ENCODE measurements around the gene CHST15. TPM values are rescaled to one million over a fixed set of nuclear protein-coding genes. Genes with fewer than 3 reads are reported as not detected.

The CHST15 gene
- total RNA-seq, 1 experiment from 2014 or later = 26.7 TPM

DNA sequence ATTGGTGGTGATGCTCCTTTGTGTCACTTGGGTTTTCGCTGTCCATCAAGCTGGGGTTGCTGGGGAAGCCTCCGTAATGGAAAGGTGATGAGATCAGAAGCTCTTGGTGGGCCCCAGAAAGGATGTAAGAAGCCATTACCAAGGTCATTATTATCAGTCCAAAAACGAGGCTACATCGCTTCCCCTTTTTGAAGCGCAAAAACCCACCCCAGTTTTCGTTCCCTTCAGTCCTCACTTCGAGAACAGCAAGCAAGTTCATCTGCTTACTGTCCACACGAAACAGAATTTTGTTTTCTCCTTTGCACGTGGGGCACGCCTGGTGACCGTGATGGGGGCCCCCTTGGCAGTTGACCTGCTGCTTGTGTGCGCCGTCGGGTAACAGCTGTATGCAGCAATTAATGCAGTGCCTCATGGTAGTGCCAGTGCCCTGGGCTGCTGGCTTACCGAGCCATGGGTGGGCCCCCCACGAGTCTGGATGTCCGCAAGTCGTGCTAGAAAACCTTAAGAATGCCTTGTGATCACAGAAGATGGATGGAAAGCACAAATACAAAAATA lies 47.5 kb downstream of the CHST15 start:
- Histone ChIP-seq H3K36me3 (ENCODE audit: control insufficient read depth, insufficient read depth, low read length) (no peaks in the 10 kb centered on the region; the same call in 1 of the 2 replicates), H3K4me1 (peaks cover 20% of the 10 kb centered on the region; the same call in 1 of the 2 replicates), H3K9me3 (no peaks in the 10 kb centered on the region), H3K27me3 (replicated peaks; ENCODE audit: control insufficient read depth, insufficient read depth, low read length) (no peaks in the 10 kb centered on the region), H3K4me3 (ENCODE audit: low read depth, low read length) (no peak overlapping the region)
- intact Hi-C loops (cut with micrococcal nuclease; ENCODE audit: unreplicated experiment) = no loop called here
- H3K4me3 Mint-ChIP-seq (ENCODE audit: unreplicated experiment) = no peak overlapping the region
- POLR2A ChIA-PET = no interaction called here
- TF ChIP-seq, protein P1, sequence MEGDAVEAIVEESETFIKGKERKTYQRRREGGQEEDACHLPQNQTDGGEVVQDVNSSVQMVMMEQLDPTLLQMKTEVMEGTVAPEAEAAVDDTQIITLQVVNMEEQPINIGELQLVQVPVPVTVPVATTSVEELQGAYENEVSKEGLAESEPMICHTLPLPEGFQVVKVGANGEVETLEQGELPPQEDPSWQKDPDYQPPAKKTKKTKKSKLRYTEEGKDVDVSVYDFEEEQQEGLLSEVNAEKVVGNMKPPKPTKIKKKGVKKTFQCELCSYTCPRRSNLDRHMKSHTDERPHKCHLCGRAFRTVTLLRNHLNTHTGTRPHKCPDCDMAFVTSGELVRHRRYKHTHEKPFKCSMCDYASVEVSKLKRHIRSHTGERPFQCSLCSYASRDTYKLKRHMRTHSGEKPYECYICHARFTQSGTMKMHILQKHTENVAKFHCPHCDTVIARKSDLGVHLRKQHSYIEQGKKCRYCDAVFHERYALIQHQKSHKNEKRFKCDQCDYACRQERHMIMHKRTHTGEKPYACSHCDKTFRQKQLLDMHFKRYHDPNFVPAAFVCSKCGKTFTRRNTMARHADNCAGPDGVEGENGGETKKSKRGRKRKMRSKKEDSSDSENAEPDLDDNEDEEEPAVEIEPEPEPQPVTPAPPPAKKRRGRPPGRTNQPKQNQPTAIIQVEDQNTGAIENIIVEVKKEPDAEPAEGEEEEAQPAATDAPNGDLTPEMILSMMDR (IDR thresholded peaks at IDR 0.05; ENCODE audit: insufficient read depth in 1 of 2, low read depth in 1 of 2, low read length in 1 of 2, severe bottlenecking in 1 of 2, unreplicated experiment in 1 of 2) = no peak
- H3K9me3 Mint-ChIP-seq (ENCODE audit: unreplicated experiment) = no peaks in the 10 kb centered on the region
- TSS peak; percentile 32 for BruUV-seq (replicated peaks)
- DNase-seq = no peak
- peaks cover 4% of the 10 kb centered on the region for H3K27me3 Mint-ChIP-seq (ENCODE audit: insufficient read depth, unreplicated experiment)
- no peak overlapping the region for H3K27ac Mint-ChIP-seq (ENCODE audit: unreplicated experiment)
- peaks cover 18% of the 10 kb centered on the region for H3K36me3 Mint-ChIP-seq (ENCODE audit: insufficient read depth, unreplicated experiment)
- CTCF ChIA-PET = interaction anchor here (0.6 kb wide), 1 partner anchor 25 kb away, joined by 3 read pairs; no protein-coding TSS in a partner anchor
- H3K4me1 Mint-ChIP-seq (ENCODE audit: low read depth, unreplicated experiment) = no peaks in the 10 kb centered on the region

DNA sequence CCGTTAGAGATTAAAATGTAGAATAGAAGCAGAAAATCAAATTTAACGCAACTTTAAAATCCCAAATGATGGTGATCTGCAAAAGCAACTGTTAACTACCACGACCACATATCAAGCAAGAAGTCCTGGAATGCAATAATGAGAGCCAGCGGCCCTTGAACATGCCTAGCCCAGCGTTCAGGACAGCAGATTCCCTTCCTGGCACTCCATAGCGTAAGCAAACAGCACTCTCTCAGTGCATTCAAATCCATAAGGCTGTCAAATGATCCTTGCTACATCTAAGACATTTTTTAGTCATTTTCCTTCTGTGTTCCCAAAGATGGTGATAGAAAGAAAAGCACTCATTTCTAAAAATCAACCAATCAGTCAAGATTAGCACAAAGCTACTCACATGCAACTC lies 48.1 kb downstream of the CHST15 start:
- no peak overlapping the region for H3K27ac Mint-ChIP-seq (ENCODE audit: unreplicated experiment)
- H3K4me1 Mint-ChIP-seq (ENCODE audit: low read depth, unreplicated experiment) = no peaks in the 10 kb centered on the region
- peaks cover 4% of the 10 kb centered on the region for H3K27me3 Mint-ChIP-seq (ENCODE audit: insufficient read depth, unreplicated experiment)
- H3K4me3 ChIP-seq (ENCODE audit: low read depth, low read length) = no peak overlapping the region
- DNase-seq = no peak
- H3K27me3 ChIP-seq (replicated peaks; ENCODE audit: control insufficient read depth, insufficient read depth, low read length) = no peaks in the 10 kb centered on the region
- peaks cover 18% of the 10 kb centered on the region for H3K36me3 Mint-ChIP-seq (ENCODE audit: insufficient read depth, unreplicated experiment)
- peaks cover 20% of the 10 kb centered on the region; the same call in 1 of the 2 replicates for H3K4me1 ChIP-seq
- H3K9me3 Mint-ChIP-seq (ENCODE audit: unreplicated experiment) = no peaks in the 10 kb centered on the region
- H3K36me3 ChIP-seq (ENCODE audit: control insufficient read depth, insufficient read depth, low read length) = no peaks in the 10 kb centered on the region; the same call in 1 of the 2 replicates
- no peaks in the 10 kb centered on the region for H3K9me3 ChIP-seq
- POLR2A ChIA-PET = no interaction called here
- no peak overlapping the region for H3K4me3 Mint-ChIP-seq (ENCODE audit: unreplicated experiment)
- BruUV-seq (replicated peaks) = no TSS peak
- CTCF ChIA-PET = no interaction called here
- TF ChIP-seq, protein P1 (IDR thresholded peaks at IDR 0.05; ENCODE audit: insufficient read depth in 1 of 2, low read depth in 1 of 2, low read length in 1 of 2, severe bottlenecking in 1 of 2, unreplicated experiment in 1 of 2) = no peak
- intact Hi-C loops (cut with micrococcal nuclease; ENCODE audit: unreplicated experiment) = no loop called here

DNA sequence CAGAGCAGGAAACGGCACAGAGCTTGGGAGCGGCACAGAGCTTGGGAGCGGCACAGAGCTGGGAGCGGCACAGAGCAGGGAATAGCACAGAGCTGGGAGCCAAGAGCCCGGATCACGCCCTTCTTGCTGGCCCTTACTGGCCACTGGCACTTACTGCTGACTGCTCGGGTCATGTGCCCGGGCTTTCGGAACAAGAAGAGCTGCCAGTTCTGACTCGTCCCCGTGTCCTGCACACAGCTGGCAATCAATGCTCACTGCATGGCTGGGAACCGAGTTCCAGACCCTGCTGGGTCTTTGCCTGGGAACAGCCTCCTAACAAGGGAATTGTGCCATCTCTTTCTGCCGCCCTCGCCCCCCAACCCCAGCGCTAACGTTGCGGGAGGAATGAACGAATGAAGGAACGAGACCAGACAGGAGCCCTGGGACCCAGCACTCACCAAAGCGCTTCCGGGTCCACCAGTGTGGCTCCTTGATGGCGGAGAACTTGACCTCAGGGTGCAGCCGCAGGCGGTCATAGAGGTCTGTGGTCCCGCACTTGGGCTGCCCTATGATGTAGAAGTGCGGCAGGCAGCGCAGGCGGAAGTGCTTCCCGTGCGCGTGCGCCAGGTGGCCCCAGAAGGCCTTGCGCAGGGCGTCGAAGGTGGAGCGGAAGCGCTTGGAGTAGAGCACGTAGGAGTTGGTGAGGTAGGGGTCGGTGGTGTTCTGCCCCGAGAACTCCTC lies 49.1 kb downstream of the CHST15 start:
- Mint-ChIP-seq H3K9me3 (ENCODE audit: unreplicated experiment) (no peaks in the 10 kb centered on the region), H3K4me3 (ENCODE audit: unreplicated experiment) (no peak overlapping the region), H3K4me1 (ENCODE audit: low read depth, unreplicated experiment) (no peaks in the 10 kb centered on the region), H3K36me3 (ENCODE audit: insufficient read depth, unreplicated experiment) (peaks cover 18% of the 10 kb centered on the region), H3K27me3 (ENCODE audit: insufficient read depth, unreplicated experiment) (peaks cover 4% of the 10 kb centered on the region), H3K27ac (ENCODE audit: unreplicated experiment) (no peak overlapping the region)
- no peak for DNase-seq
- Histone ChIP-seq H3K36me3 (ENCODE audit: control insufficient read depth, insufficient read depth, low read length) (no peaks in the 10 kb centered on the region; the same call in 1 of the 2 replicates), H3K4me1 (peaks cover 13% of the 10 kb centered on the region; the same call in 1 of the 2 replicates), H3K9me3 (no peaks in the 10 kb centered on the region), H3K27me3 (replicated peaks; ENCODE audit: control insufficient read depth, insufficient read depth, low read length) (no peaks in the 10 kb centered on the region), H3K4me3 (ENCODE audit: low read depth, low read length) (no peak overlapping the region)
- BruUV-seq (replicated peaks) = no TSS peak
- intact Hi-C loops (cut with micrococcal nuclease; ENCODE audit: unreplicated experiment) = no loop called here
- POLR2A ChIA-PET = no interaction called here
- CTCF ChIA-PET = no interaction called here
- TF ChIP-seq, protein P1 (IDR thresholded peaks at IDR 0.05; ENCODE audit: insufficient read depth in 1 of 2, low read depth in 1 of 2, low read length in 1 of 2, severe bottlenecking in 1 of 2, unreplicated experiment in 1 of 2) = no peak

All from Caco-2 (cell line).